VCaP (cell line): ENCODE results near the gene SOBP.
"Not testable (repeated sequence)": the region's sequence is repeated elsewhere in the genome, so short reads cannot be mapped to it uniquely, and the experiment has no call there.

ENCODE experiments used
- H3K27ac ChIP-seq: fragments of 450-650 bp; 2 replicates; pipeline ENCODE4 v1.5.1; 2017
- CTCF ChIP-seq: fragments of 450-650 bp; conservative IDR thresholded peaks from 2 replicates; pipeline ENCODE4 v1.5.1; 2017; ENCODE audit warnings: mild to moderate bottlenecking, moderate library complexity

The SOBP gene

GRCh38 chr6:107473660-107474059 lies 16.3 kb upstream of the SOBP start:
- no peak overlapping the region for H3K27ac ChIP-seq
- TF ChIP-seq CTCF: no peak

GRCh38 chr6:107475360-107475759 lies 14.6 kb upstream of the SOBP start:
- not testable (repeated sequence) for H3K27ac ChIP-seq

- H3K27ac ChIP-seq: not testable (repeated sequence)
Observed at GRCh38 chr6:107475826-107476225, 14.1 kb upstream of the SOBP start.

- no peak for TF ChIP-seq CTCF
- no peak overlapping the region for H3K27ac ChIP-seq
Observed at GRCh38 chr6:107479089-107479690, 10.7 kb upstream of the SOBP start.

- no peak overlapping the region for H3K27ac ChIP-seq
- no peak for TF ChIP-seq CTCF
Observed at GRCh38 chr6:107485157-107485556, 4.8 kb upstream of the SOBP start.

- TF ChIP-seq CTCF: no peak
- peak overlapping the region; percentile 73 for H3K27ac ChIP-seq
Observed at GRCh38 chr6:107488174-107488874, 1.6 kb upstream of the SOBP start.

GRCh38 chr6:107488875-107489635 lies 862 bp upstream of the SOBP start:
- TF ChIP-seq CTCF: no peak
- H3K27ac ChIP-seq: peak overlapping the region; percentile 73

- no peak for TF ChIP-seq CTCF
- peak overlapping the region; percentile 73 for H3K27ac ChIP-seq
Observed at GRCh38 chr6:107490566-107491137, 735 bp downstream of the SOBP start.
